HEK293 (cell line): ENCODE results near the gene FAXC.

ENCODE experiments used
- CTCF ChIA-PET: fragments of 350-600 bp; formaldehyde crosslinking; extraction: SDS; loops from one replicate; lab custom pipeline; 2021; ENCODE audit warnings: antibody characterized with exemption; lab: Yijun Ruan, JAX
- POLR2A ChIA-PET: fragments of 300-600 bp; formaldehyde crosslinking; extraction: SDS; loops from one replicate; lab custom pipeline; 2020; ENCODE audit warnings: antibody characterized with exemption, inconsistent platforms; lab: Yijun Ruan, JAX
- H3K27ac ChIP-seq: fragments of 200-500 bp; sonication (Bioruptor generic); 2 replicates; pipeline ENCODE4 v1.5.1; 2014; ENCODE audit warnings: low read depth, low read length, control low read depth, inconsistent platforms; ENCODE audit errors: extremely low read depth
- H3K36me3 ChIP-seq, 2 experiments: fragments of 200-500 bp in 1 of 2; sonication (Bioruptor generic) in 1 of 2; 1 replicate in 1 of 2; 2 replicates in 1 of 2; pipeline ENCODE4 v1.5.1; 2014 to 2017; ENCODE audit warnings: inconsistent platforms in 2 of 2, low read length in 2 of 2; ENCODE audit not compliant: control insufficient read depth in 2 of 2, insufficient read depth in 1 of 2
- H3K4me1 ChIP-seq: fragments of 200-500 bp; sonication (Bioruptor generic); 2 replicates; pipeline ENCODE4 v1.5.1; 2014; ENCODE audit warnings: mild to moderate bottlenecking, low read length, inconsistent platforms; ENCODE audit not compliant: control insufficient read depth, insufficient read depth
- H3K4me3 ChIP-seq: 2 replicates; pipeline ENCODE4 v1.5.1; 2011; ENCODE audit warnings: low read depth, mild to moderate bottlenecking, control low read depth, low read length, moderate library complexity
- H3K9me3 ChIP-seq: fragments of 200-500 bp; sonication (Bioruptor generic); 2 replicates; pipeline ENCODE4 v1.5.1; 2014; ENCODE audit warnings: low read depth, low read length, inconsistent platforms; ENCODE audit not compliant: control insufficient read depth, insufficient read depth
- GLI2 ChIP-seq: fragments of 450-650 bp; formaldehyde crosslinking; IDR thresholded peaks from 2 replicates; pipeline ENCODE4; 2017; ENCODE audit warnings: missing biosample characterization, missing genetic modification characterization, low read depth, borderline replicate concordance
- REPIN1 ChIP-seq: fragments of 450-650 bp; formaldehyde crosslinking; IDR thresholded peaks from 2 replicates; pipeline ENCODE4 v1.5.1; 2017; ENCODE audit warnings: missing biosample characterization, missing genetic modification characterization, low read depth
- TRIM28 ChIP-seq: IDR thresholded peaks from 2 replicates; pipeline ENCODE4 v1.6.1; 2011; ENCODE audit warnings: low read length, control low read depth, borderline replicate concordance
- YY1 ChIP-seq: fragments of 450-650 bp; formaldehyde crosslinking; IDR thresholded peaks from 2 replicates; pipeline ENCODE4 v1.5.1; 2018; ENCODE audit warnings: missing biosample characterization, missing genetic modification characterization
- ZBTB21 ChIP-seq: fragments of 450-650 bp; formaldehyde crosslinking; IDR thresholded peaks from 2 replicates; pipeline ENCODE4 v1.5.1; 2017; ENCODE audit warnings: missing biosample characterization, missing genetic modification characterization
- ZNF114 ChIP-seq: fragments of 450-650 bp; formaldehyde crosslinking; IDR thresholded peaks from 2 replicates; pipeline ENCODE4 v1.5.0; 2017; ENCODE audit warnings: missing biosample characterization, missing genetic modification characterization
- ZNF155 ChIP-seq: fragments of 450-650 bp; formaldehyde crosslinking; IDR thresholded peaks from 2 replicates; pipeline ENCODE4 v1.5.1; 2016; ENCODE audit warnings: missing biosample characterization, missing genetic modification characterization
- ZNF157 ChIP-seq: fragments of 450-650 bp; formaldehyde crosslinking; IDR thresholded peaks from 2 replicates; pipeline ENCODE4 v1.5.1; 2016; ENCODE audit warnings: missing biosample characterization, missing genetic modification characterization
- ZNF175 ChIP-seq: fragments of 450-650 bp; formaldehyde crosslinking; IDR thresholded peaks from 2 replicates; pipeline ENCODE4 v1.5.1; 2016; ENCODE audit warnings: missing biosample characterization, missing genetic modification characterization
- ZNF19 ChIP-seq: fragments of 450-650 bp; formaldehyde crosslinking; IDR thresholded peaks from 2 replicates; pipeline ENCODE4; 2016; ENCODE audit warnings: missing biosample characterization, missing genetic modification characterization, low read depth
- ZNF23 ChIP-seq: fragments of 450-650 bp; formaldehyde crosslinking; IDR thresholded peaks from 2 replicates; pipeline ENCODE4 v1.5.1; 2016; ENCODE audit warnings: missing biosample characterization, missing genetic modification characterization, borderline replicate concordance
- ZNF37A ChIP-seq: fragments of 450-650 bp; IDR thresholded peaks from 2 replicates; pipeline ENCODE4 v1.5.1; 2018; ENCODE audit warnings: missing biosample characterization, missing genetic modification characterization
- ZNF394 ChIP-seq: fragments of 450-650 bp; formaldehyde crosslinking; IDR thresholded peaks from 2 replicates; pipeline ENCODE4 v1.5.1; 2016; ENCODE audit warnings: missing biosample characterization, missing genetic modification characterization, mild to moderate bottlenecking, moderate library complexity, borderline replicate concordance
- ZNF423 ChIP-seq: fragments of 450-650 bp; formaldehyde crosslinking; IDR thresholded peaks from 2 replicates; pipeline ENCODE4 v1.5.1; 2016; ENCODE audit warnings: missing biosample characterization, missing genetic modification characterization
- ZNF529 ChIP-seq: fragments of 450-650 bp; formaldehyde crosslinking; IDR thresholded peaks from 2 replicates; pipeline ENCODE4 v1.5.1; 2017; ENCODE audit warnings: missing genetic modification characterization, missing biosample characterization; ENCODE audit not compliant: insufficient replicate concordance
- ZNF654 ChIP-seq: fragments of 450-650 bp; formaldehyde crosslinking; IDR thresholded peaks from 2 replicates; pipeline ENCODE4 v1.5.1; 2016; ENCODE audit warnings: low read depth, missing biosample characterization, missing genetic modification characterization
- ZNF792 ChIP-seq: fragments of 450-650 bp; formaldehyde crosslinking; IDR thresholded peaks from 2 replicates; pipeline ENCODE4 v1.5.1; 2016; ENCODE audit warnings: missing biosample characterization, missing genetic modification characterization
- ZNF843 ChIP-seq: fragments of 450-650 bp; formaldehyde crosslinking; IDR thresholded peaks from 2 replicates; pipeline ENCODE4 v1.5.1; 2016; ENCODE audit warnings: missing biosample characterization, missing genetic modification characterization
- TF ChIP-seq, protein P1 (sequence below): fragments of 450-650 bp; formaldehyde crosslinking; conservative IDR thresholded peaks from 2 replicates; pipeline ENCODE4 v1.5.1; 2016; ENCODE audit warnings: low read depth, missing biosample characterization, missing genetic modification characterization
- TF ChIP-seq, protein P2 (sequence below): fragments of 450-650 bp; formaldehyde crosslinking; IDR thresholded peaks from 2 replicates; pipeline ENCODE4 v1.5.1; 2016; ENCODE audit warnings: missing biosample characterization, missing genetic modification characterization, low read depth

The FAXC gene

DNA sequence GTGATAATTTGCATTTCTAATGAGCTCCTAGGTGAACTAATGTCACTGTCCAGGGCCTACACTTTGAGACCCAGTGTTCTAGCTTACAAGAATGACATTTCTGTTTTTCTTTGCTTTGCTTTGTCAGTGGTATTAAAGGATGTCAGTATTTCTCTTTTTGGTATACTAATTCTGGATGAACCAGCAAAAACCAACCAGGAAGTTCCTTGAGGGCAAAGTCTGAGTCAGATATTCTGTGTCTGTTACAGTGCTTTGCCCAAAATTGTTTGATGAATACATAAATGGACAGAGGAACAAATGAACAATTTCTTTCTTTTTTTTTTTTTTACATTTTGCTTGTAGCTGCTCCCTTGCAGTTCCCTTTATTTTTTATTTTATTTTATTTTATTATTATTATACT lies 29.2 kb upstream of the FAXC start:
- H3K27ac ChIP-seq = no peak overlapping the region
- H3K4me3 ChIP-seq = no peak overlapping the region
- CTCF ChIA-PET = interaction anchor here (0.8 to 1.6 kb wide), 3 partner anchors 14 to 48 kb away, joined by 3 to 7 read pairs (median 4); no protein-coding TSS in a partner anchor
- no peaks in the 10 kb centered on the region for H3K9me3 ChIP-seq
- no peaks in the 10 kb centered on the region for H3K4me1 ChIP-seq
- TF ChIP-seq ZBTB21 = no peak
- no peak for TF ChIP-seq GLI2 (tag by site-specific recombination)
- TF ChIP-seq, protein P1, sequence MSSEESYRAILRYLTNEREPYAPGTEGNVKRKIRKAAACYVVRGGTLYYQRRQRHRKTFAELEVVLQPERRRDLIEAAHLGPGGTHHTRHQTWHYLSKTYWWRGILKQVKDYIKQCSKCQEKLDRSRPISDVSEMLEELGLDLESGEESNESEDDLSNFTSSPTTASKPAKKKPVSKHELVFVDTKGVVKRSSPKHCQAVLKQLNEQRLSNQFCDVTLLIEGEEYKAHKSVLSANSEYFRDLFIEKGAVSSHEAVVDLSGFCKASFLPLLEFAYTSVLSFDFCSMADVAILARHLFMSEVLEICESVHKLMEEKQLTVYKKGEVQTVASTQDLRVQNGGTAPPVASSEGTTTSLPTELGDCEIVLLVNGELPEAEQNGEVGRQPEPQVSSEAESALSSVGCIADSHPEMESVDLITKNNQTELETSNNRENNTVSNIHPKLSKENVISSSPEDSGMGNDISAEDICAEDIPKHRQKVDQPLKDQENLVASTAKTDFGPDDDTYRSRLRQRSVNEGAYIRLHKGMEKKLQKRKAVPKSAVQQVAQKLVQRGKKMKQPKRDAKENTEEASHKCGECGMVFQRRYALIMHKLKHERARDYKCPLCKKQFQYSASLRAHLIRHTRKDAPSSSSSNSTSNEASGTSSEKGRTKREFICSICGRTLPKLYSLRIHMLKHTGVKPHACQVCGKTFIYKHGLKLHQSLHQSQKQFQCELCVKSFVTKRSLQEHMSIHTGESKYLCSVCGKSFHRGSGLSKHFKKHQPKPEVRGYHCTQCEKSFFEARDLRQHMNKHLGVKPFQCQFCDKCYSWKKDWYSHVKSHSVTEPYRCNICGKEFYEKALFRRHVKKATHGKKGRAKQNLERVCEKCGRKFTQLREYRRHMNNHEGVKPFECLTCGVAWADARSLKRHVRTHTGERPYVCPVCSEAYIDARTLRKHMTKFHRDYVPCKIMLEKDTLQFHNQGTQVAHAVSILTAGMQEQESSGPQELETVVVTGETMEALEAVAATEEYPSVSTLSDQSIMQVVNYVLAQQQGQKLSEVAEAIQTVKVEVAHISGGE (tag by site-specific recombination) = no peak
- TF ChIP-seq YY1 (tag by site-specific recombination) = no peak
- no peak for TF ChIP-seq ZNF175 (tag by site-specific recombination)
- no peak for TF ChIP-seq ZNF792 (tag by site-specific recombination)
- no peak for TF ChIP-seq ZNF654 (tag by site-specific recombination)
- no peak for TF ChIP-seq ZNF23 (tag by site-specific recombination)
- no peak for TF ChIP-seq ZNF843 (tag by site-specific recombination)
- no peak for TF ChIP-seq ZNF19 (tag by site-specific recombination)
- TF ChIP-seq ZNF423 (tag by site-specific recombination) = no peak
- no peak for TF ChIP-seq ZNF529 (tag by site-specific recombination)
- no peak for TF ChIP-seq TRIM28
- no peak for TF ChIP-seq ZNF114 (tag by site-specific recombination)
- TF ChIP-seq, protein P2, sequence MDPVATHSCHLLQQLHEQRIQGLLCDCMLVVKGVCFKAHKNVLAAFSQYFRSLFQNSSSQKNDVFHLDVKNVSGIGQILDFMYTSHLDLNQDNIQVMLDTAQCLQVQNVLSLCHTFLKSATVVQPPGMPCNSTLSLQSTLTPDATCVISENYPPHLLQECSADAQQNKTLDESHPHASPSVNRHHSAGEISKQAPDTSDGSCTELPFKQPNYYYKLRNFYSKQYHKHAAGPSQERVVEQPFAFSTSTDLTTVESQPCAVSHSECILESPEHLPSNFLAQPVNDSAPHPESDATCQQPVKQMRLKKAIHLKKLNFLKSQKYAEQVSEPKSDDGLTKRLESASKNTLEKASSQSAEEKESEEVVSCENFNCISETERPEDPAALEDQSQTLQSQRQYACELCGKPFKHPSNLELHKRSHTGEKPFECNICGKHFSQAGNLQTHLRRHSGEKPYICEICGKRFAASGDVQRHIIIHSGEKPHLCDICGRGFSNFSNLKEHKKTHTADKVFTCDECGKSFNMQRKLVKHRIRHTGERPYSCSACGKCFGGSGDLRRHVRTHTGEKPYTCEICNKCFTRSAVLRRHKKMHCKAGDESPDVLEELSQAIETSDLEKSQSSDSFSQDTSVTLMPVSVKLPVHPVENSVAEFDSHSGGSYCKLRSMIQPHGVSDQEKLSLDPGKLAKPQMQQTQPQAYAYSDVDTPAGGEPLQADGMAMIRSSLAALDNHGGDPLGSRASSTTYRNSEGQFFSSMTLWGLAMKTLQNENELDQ (tag by site-specific recombination) = no peak
- TF ChIP-seq, all 188 proteins: peak for 0
- H3K36me3 ChIP-seq = no peaks in the 10 kb centered on the region; a peak in 1 of 3 replicates
- POLR2A ChIA-PET = interaction anchor here (1.9 kb wide), 1 partner anchor 15 kb away, joined by 8 read pairs; the partner anchor contains the start of gene COQ3

DNA sequence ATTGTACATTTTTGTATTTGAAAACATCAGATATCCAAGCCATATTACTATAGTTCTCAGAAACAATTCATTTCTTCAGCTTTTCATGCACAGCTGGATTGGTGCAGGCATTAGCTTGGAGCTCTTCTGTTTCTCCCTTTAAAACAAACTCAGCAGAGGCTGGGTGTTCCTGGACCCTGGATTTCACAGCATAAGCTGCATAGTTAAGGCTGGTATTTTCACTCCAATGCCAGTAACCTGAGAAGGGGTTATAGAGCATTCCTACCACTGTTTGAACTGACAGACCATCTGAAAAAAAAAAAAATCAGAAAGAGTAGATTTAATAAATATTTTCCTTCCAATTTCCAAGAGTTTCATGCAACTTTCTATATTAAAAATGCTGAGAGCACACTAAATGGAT lies 20.1 kb upstream of the FAXC start:
- POLR2A ChIA-PET = interaction anchor here (0.9 to 1.0 kb wide), 2 partner anchors 24 to 199 kb away, joined by 4 to 11 read pairs; partner anchors contain the start of gene COQ3
- H3K4me3 ChIP-seq = no peak overlapping the region
- TF ChIP-seq ZNF394 (tag by site-specific recombination) = no peak
- TF ChIP-seq ZNF157 (tag by site-specific recombination) = no peak
- TF ChIP-seq ZNF155 (tag by site-specific recombination) = no peak
- TF ChIP-seq REPIN1 (tag by site-specific recombination) = no peak
- TF ChIP-seq ZNF37A (tag by site-specific recombination) = no peak
- TF ChIP-seq, all 188 proteins: peak for 0
- Histone ChIP-seq H3K9me3 (no peaks in the 10 kb centered on the region), H3K4me1 (no peaks in the 10 kb centered on the region), H3K27ac (no peak overlapping the region), H3K36me3 (no peaks in the 10 kb centered on the region; a peak in 1 of 3 replicates)
- CTCF ChIA-PET = interaction anchor here (0.6 to 0.7 kb wide), 2 partner anchors 18 to 378 kb away, joined by 3 to 5 read pairs; no protein-coding TSS in a partner anchor
